Astrocyte of the hippocampus (primary cell): Measurements from ENCODE around the gene SSR4.
"Not testable (repeated sequence)": the region's sequence is repeated elsewhere in the genome, so short reads cannot be mapped to it uniquely, and the experiment has no call there.

Source experiments
- DNase-seq: peaks from one replicate; pipeline ENCODE4 v3.0.0; 2011; ENCODE audit warnings: low read depth, low spot score

SSR4 gene

DNA sequence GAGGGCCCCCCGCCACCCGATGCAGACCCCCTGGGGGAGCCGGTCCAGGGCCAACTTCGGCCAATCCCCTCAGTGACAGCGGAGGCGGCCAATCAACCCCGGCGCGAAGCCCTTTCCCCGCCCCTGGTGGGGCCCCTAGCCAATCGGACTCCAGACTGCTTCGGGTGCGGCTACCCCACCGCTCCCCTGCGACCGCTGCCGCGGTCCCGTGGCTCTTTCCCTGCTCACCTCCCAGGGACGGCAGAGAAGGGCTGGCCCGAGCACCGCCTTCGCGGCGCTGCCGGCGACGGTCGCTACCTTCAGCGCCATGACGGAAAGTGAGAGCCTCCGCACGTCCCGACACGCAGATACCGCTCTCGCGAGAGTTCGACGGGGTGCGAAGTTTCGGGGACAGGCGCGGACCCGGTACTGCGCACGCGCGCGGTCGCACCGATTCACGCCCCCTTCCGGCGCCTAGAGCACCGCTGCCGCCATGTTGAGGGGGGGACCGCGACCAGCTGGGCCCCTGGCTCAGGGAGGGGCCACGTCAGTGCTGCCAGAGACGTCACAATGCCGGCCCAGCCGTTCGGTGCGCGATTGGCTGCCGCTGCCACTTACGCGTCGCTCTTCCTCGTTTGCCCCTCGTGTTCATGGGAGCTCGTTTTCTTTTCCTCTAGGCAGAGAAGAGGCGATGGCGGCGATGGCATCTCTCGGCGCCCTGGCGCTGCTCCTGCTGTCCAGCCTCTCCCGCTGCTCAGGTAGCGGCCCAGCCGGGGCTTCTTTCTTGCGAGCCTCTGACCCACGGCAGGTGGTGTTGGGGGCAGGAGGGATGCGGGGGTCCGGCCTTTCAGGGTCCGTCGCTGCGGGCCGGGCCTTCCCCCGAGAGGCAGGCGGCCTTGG is at the start of gene SSR4, which contains the start of gene IDH3G:
Gene SSR4 (plus strand): TSS at position 651 of the 879 bp plus-strand sequence. CDS start 20 bp downstream, at position 671.
Gene IDH3G (minus strand): TSS at position 358 of the 879 bp plus-strand sequence. CDS start 49 bp downstream, at position 309.
- DNase-seq = peak; percentile 96

DNA sequence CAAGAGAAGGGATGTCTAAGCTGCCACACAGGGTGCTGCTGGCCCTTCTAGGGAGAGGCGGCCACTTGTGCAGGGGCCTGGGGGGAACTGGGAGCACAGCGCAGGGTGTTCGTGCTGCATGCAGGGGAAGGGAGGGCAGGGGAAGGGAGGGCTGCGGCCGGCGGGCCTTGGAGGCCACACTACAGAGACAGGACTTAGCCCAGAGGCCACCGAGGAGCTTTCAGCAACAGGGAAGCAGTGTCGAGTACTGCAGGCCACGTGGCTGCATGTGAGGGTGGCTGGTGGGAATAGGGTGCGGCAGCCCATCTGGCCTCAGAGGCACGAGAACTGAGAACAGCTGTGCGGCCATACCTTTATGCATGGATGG is 49.4 kb upstream of the SSR4 start:
- not testable (repeated sequence) for DNase-seq

DNA sequence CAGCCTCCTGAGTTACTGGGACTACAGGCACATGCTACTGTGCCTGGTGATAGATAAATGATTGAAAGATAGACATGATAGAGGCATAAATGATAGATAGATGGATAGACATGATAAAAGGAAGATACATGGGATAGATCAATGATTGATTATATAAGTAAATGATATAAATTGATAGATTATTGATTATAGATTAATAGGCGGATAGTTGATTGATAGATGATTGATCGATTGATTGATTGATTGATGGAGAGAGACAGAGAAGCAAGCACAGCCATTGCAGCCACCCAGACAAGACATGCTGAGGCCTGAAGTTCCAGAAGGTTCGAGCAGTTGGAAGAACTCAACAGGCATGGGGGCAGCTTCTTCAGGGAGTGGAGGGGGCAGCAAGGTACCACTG is 48.1 kb upstream of the SSR4 start:
- no peak for DNase-seq

GRCh38 chrX:153746991-153747390 is 47.5 kb upstream of the SSR4 start:
- DNase-seq = not testable (repeated sequence)

GRCh38 chrX:153749017-153749416 is 45.5 kb upstream of the SSR4 start:
- DNase-seq = not testable (repeated sequence)

- no peak for DNase-seq
Measured at GRCh38 chrX:153750127-153750774, 44.2 kb upstream of the SSR4 start.

GRCh38 chrX:153755136-153755535 is 39.3 kb upstream of the SSR4 start:
- no peak for DNase-seq

- no peak for DNase-seq
Measured at GRCh38 chrX:153761863-153762262, 32.6 kb upstream of the SSR4 start.

DNA sequence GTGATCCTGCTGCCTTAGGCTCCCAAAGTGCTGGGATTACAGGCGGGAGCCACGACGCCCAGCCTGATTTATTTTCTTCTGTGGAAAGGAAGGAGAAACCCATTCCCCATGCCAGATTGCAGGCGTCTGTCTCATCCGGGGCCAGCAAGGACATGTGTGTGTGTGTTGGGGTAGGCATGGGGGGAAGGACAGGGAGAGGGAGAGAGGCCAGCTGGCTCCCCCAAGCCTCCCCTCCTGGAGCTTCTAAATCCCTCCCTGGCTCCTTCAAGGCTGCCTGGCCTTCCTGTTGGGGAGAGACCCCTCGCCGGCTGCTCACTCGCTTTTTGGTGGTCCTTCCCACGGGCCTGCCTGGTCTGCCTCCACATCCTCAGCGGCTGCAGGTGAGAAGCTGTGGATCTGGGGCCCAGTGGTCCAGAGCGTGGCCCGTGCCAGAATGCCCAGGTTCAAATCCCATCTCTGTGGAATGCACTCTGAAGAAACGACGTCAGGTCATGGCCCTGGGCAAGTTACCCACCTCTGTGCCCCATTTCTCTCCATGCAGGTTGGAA is 31.8 kb upstream of the SSR4 start:
- no peak for DNase-seq

DNA sequence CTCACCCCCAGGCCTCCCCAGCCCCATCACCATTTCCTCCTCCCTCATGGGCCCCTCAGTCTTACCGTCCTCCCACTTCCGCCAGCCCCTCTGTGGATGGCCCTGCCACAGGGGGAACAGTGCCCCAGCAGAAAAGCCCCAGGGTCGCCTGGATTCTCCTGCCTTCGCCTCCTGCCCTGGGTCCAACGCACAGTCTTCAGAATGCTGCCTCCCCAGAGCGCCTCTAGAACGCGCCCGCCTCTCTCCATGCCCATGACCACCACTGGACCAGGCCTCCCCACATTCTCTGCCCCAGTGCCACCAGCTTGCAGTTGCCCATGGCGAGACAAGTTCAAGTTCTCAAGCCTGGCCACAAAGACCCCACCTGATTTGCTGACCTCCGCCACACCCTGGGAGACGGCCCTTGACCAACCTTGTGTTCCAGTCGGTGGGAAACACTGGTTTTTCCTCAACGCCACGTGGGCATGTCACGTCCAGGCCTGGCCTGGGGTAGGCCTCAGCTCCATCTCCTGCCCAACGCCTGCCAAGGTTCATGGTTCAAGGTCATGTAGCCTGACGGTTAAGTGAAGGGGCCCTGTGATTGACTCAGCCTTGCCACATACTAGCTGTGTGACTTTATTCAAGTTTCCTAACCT is 31.1 kb upstream of the SSR4 start:
- no peak for DNase-seq

DNA sequence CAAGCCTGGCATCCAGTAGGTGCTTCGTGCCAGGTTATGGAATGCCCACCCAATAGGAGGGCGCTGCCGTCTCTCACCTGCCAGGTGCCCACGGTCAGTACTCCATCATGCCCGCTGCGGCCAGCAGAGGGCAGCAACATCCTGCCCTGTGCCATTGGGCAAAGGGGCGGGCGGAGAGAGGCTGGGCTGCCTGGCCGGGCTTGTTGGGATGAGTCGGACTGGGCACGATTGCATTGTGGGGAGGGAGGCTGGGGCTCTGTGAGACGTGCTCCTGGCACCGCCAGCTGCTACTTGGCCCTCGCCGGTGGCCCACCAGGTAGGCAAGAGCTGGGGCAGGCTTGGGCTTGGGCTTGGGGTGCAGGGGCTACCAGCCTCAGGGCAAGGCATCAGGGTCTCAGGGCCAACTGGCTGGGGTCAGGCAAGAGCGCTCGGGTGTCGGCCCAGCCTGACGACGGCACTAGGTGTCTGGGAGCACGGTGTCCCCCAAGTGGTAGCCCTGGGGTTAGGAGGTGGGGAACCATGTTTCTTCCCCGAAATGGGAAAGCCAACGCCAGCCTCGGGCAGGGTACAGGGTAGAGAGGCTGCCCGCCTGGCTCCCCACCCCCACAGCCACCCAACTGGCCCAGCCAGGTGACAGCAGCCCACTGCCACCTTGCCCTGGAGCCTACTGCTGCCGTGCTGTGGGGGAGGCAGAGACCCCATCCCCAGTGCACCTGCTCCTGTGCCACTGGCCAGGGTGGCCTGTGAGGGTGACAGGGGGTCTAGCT is 30.3 kb upstream of the SSR4 start, which contains the start of gene PLXNB3:
Gene PLXNB3 (plus strand): TSS at position 261 of the 767 bp plus-strand sequence. CDS start 1,287 bp downstream, outside the sequence.
- DNase-seq = peak; percentile 84

DNA sequence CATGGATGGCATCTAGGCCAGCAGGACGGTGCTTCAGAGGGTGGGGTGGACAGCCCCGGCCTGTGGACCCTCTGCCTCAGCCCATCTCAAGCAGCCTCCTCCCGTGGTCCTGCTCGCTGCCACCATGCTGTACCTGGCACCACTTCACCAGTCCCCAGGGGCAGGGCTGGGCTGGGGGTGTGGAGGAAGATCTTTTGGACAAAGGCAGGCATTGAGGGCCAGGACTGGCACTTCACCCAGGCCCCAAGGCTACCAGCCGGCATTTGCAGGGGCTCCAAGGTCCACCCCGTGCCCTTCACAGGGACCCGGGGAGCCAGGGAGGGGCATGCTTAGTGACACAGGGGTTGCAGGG is 29.7 kb upstream of the SSR4 start:
- DNase-seq = no peak

DNA sequence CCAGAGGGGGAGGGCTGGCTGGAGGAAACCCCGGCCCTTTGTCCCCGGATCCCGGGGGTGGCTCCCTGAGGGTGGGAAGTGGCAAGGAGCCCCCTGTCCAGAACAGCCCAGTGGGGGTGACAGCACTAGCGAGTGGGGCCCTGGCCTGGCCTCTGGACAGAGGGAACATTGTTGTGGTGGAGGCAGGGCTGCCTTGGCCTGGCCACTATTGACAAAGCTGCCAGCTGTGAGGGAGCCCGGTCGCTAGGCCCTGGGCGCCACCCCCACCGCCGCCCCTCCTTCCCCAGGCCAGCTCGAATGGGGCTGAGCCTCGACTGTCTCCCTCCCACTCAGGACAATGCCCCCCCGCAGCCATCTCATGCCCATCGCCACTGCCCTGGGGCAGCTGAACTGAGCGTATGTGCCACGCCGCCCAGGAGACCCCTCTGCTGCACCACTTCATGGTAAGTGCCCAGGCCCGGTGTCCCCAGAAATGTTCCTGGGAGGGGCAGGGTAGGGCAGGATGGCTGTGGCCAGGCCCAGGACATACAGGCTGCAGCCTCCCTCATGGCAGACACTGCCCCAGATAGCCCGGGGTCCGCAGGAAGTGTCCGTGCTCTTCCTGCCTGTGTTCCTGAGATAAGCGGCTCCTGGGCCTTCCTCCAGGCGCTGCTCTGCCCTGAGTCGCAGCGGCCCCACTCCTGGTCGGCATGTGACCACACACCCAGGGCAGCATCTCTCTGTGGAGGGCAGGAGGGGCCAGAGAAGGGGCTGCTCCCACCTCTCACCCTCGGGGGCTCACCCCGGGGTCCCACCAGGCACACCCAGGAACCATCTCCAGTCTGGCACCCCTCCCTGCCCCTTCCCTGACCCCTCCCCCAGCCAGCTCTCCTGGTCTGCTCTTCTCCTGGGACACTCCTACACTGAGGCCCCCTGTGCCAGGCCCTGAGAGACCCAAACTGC is 29.1 kb upstream of the SSR4 start:
- peak; percentile 30 for DNase-seq

DNA sequence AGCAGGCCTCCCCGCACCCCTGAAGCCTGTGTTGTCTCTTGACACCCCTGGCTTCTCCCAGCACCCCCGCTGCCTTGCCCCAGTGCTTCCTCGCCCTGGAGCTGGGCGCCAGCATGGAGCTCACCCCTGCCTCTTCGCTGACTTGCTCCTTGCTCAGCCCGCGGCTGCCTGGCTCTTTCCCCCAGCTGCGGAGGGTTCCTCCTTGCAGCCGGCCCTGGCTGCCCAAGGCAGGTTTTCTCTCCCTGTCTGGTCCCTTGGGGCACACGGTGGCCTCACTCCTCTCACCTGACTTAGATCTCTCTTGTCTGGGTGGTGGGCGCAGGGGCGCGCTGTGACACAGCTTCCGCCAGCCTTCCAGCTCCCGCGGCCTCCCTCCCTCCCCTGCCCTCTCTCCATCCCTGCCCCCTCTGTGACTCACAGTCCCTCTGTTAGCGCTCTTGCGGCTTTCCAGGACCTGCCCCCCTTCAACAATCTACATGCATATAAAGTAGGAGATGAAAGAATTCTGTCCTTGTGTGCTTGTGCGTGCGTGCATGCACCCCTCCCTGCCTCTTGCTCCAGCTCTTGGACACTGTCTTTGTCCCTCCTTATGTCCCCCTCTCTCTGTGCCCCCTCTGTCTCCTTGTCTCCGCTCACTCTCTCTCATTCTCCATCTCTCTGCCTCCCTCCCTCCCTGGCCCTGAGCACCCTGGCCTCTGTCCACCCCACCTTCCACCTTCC is 28.2 kb upstream of the SSR4 start:
- peak; percentile 85 for DNase-seq

DNA sequence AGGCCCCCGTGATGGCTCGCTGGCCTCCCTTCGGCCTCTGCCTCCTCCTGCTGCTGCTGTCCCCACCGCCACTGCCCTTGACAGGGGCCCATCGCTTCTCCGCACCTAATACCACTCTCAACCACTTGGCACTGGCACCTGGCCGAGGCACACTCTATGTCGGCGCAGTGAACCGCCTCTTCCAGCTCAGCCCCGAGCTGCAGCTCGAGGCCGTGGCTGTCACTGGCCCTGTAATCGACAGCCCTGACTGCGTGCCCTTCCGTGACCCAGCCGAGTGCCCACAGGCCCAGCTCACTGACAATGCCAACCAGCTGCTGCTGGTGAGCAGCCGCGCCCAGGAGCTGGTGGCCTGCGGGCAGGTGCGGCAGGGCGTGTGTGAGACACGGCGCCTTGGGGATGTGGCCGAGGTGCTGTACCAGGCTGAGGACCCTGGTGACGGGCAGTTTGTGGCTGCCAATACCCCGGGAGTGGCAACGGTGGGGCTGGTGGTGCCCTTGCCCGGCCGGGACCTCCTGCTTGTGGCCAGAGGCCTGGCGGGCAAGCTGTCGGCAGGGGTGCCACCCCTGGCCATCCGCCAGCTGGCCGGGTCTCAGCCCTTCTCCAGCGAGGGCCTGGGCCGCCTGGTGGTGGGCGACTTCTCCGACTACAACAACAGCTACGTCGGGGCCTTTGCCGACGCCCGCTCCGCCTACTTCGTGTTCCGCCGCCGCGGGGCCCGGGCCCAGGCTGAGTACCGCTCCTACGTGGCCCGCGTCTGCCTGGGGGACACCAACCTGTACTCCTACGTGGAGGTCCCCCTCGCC is 27.4 kb upstream of the SSR4 start:
- no peak for DNase-seq

GRCh38 chrX:153767674-153768055 is 26.8 kb upstream of the SSR4 start:
- no peak for DNase-seq

GRCh38 chrX:153768311-153769157 is 25.9 kb upstream of the SSR4 start:
- DNase-seq = no peak
